ENCODE results near the gene AKT1S1.

- TF ChIP-seq CTCF (IDR thresholded peaks at IDR 0.05) (no peak), EZH2 (IDR thresholded peaks at IDR 0.05; ENCODE audit: borderline replicate concordance, insufficient read depth, low read depth, low read length, poor library complexity, severe bottlenecking) (no peak)
Observed at GRCh38 chr19:49887037-49887664, 10.0 kb upstream of the AKT1S1 start.
